HFFc6 (cell line): Measurements from ENCODE around the gene TENM4. TPM values are rescaled to one million over a fixed set of nuclear protein-coding genes. Genes with fewer than 3 reads are reported as not detected.

Experiments
- DNase-seq: peaks from one replicate; pipeline ENCODE4 v3.0.0-alpha.2; 2018
- H3K27ac Mint-ChIP-seq: 2 replicates; pipeline ENCODE4 v1.8.0; 2020; ENCODE audit warnings: mild to moderate bottlenecking, mixed read lengths
- H3K27me3 Mint-ChIP-seq: 2 replicates; pipeline ENCODE4 v1.8.0; 2021; ENCODE audit warnings: mild to moderate bottlenecking, moderate library complexity, mixed read lengths; ENCODE audit not compliant: insufficient read depth
- H3K36me3 Mint-ChIP-seq: 2 replicates; pipeline ENCODE4 v1.8.0; 2021; ENCODE audit warnings: low read depth, mixed read lengths
- H3K4me1 Mint-ChIP-seq: 2 replicates; pipeline ENCODE4 v1.8.0; 2020; ENCODE audit warnings: low read depth, mixed read lengths
- H3K4me3 Mint-ChIP-seq: 2 replicates; pipeline ENCODE4 v1.8.0; 2020; ENCODE audit warnings: mild to moderate bottlenecking, moderate library complexity, mixed read lengths
- H3K9me3 Mint-ChIP-seq: 2 replicates; pipeline ENCODE4 v1.8.0; 2020; ENCODE audit warnings: mild to moderate bottlenecking, mixed read lengths
- total RNA-seq, 6 experiments: library from RNA; stranded (reverse); fragmentation: NEBNext Ultra II Directional; extraction: Animal tissue kit (Norgen Biotek cat#: 25700); gene quantifications; 2 replicates in 1 of 6; 3 replicates in 5 of 6; pipeline ENCODE4 v1.2.3, GENCODE V29; 2021
- TF ChIP-seq, protein P1 (sequence below): fragments of 200-600 bp; sonication (generic); IDR thresholded peaks from 2 replicates; pipeline ENCODE4 v1.5.0; 2021; ENCODE audit warnings: antibody characterized with exemption, mild to moderate bottlenecking

Gene TENM4
- total RNA-seq, 6 experiments from 2014 or later = 20.9 to 45.5 (median 26.5) TPM

DNA sequence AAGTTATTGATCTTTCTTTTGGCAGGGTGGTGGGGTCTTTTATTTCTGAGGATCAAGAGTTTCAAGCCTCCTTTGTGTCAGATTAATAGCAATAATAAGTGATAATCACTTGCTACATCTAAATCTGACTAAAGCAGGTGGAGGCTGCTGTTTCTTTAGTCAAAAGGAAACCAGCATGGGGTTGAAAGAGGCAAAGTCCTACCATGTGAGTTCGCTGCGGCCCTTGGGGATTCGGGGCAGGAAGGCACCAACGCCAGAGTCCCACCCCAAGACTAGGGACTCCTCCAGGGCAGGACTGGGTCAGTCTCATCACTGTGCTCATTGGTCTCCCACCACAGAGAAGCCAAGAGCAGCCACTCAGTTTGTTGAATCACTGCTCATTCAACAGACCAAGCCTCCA lies 73.0 kb downstream of the TENM4 start:
- TF ChIP-seq, protein P1, sequence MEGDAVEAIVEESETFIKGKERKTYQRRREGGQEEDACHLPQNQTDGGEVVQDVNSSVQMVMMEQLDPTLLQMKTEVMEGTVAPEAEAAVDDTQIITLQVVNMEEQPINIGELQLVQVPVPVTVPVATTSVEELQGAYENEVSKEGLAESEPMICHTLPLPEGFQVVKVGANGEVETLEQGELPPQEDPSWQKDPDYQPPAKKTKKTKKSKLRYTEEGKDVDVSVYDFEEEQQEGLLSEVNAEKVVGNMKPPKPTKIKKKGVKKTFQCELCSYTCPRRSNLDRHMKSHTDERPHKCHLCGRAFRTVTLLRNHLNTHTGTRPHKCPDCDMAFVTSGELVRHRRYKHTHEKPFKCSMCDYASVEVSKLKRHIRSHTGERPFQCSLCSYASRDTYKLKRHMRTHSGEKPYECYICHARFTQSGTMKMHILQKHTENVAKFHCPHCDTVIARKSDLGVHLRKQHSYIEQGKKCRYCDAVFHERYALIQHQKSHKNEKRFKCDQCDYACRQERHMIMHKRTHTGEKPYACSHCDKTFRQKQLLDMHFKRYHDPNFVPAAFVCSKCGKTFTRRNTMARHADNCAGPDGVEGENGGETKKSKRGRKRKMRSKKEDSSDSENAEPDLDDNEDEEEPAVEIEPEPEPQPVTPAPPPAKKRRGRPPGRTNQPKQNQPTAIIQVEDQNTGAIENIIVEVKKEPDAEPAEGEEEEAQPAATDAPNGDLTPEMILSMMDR = no peak
- H3K4me3 Mint-ChIP-seq = no peak overlapping the region
- no peaks in the 10 kb centered on the region for H3K27me3 Mint-ChIP-seq
- no peaks in the 10 kb centered on the region for H3K36me3 Mint-ChIP-seq
- H3K9me3 Mint-ChIP-seq = no peaks in the 10 kb centered on the region
- peaks cover 24% of the 10 kb centered on the region for H3K4me1 Mint-ChIP-seq
- H3K27ac Mint-ChIP-seq = no peak overlapping the region
- DNase-seq = no peak

DNA sequence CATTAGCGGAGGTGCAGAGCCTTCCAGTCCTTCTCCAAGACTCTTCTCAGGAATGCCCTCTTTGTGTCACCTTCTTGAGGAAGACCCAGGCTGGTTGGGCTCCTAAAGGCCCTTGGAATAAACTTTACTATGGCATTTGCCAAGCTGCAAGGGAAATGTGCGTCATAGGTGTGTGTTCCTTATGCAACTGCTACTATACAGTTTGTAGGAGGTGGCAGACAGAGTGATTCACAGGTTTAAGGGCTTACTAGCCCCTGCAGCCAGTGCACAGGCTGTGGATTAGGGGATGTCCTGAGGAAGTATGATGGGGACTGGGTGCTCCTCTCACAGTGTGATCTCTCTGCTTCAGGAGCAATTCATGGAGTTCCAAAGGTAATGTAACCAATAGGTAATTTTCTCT lies 74.6 kb downstream of the TENM4 start:
- H3K27me3 Mint-ChIP-seq = no peaks in the 10 kb centered on the region
- DNase-seq = no peak
- H3K27ac Mint-ChIP-seq = no peak overlapping the region
- H3K4me3 Mint-ChIP-seq = no peak overlapping the region
- no peaks in the 10 kb centered on the region for H3K9me3 Mint-ChIP-seq
- H3K36me3 Mint-ChIP-seq = no peaks in the 10 kb centered on the region
- TF ChIP-seq, protein P1 = no peak
- H3K4me1 Mint-ChIP-seq = peaks cover 17% of the 10 kb centered on the region

DNA sequence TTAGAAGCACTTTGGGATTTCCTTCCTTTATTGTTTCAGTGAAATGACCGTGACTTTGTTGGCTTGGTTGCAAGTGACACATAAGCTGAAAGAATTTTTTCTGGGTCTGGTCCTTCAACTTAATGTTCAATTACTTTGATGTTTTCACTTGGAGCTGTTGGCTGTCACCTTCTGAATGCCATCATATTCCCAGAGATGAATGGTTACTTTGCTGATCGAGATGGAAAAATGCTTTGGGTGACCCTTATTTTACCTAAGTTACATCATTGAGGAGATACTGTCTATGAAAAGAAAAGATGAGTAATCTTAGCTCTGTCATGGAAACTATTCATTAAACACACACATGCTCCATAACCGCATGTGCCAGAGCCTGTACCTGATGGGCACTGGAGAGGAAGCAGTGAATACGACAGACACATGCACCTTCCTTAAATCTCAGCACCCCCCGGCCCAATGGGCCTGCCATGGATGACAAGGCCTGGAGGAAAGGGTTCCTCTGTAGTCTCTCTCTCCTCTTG lies 76.9 kb downstream of the TENM4 start:
- Mint-ChIP-seq H3K4me3 (no peak overlapping the region), H3K4me1 (peaks cover 14% of the 10 kb centered on the region), H3K27ac (no peak overlapping the region), H3K27me3 (no peaks in the 10 kb centered on the region), H3K36me3 (no peaks in the 10 kb centered on the region), H3K9me3 (no peaks in the 10 kb centered on the region)
- no peak for DNase-seq
- TF ChIP-seq, protein P1 = no peak

DNA sequence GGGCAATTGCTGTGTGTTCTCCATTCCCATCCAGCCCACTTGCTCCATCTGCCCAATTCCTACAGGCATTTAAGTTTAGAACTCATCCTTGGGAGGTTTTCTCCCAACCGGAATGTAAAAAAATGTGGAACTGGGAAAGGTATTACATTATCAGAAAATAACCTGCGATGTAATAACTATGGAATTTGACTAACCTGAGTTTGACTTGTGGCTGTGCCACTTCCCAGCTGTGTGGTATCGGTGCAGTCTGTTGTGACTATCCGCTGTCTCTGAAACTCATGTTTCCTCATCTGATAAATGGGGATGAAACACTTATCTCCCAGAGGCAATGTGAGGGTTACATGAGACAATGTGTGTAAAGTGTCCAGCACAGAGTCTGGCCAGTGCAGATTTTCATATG lies 77.6 kb downstream of the TENM4 start:
- Mint-ChIP-seq H3K27me3 (no peaks in the 10 kb centered on the region), H3K4me1 (peaks cover 14% of the 10 kb centered on the region), H3K27ac (no peak overlapping the region), H3K9me3 (no peaks in the 10 kb centered on the region), H3K36me3 (no peaks in the 10 kb centered on the region), H3K4me3 (no peak overlapping the region)
- no peak for DNase-seq
- TF ChIP-seq, protein P1 = no peak

DNA sequence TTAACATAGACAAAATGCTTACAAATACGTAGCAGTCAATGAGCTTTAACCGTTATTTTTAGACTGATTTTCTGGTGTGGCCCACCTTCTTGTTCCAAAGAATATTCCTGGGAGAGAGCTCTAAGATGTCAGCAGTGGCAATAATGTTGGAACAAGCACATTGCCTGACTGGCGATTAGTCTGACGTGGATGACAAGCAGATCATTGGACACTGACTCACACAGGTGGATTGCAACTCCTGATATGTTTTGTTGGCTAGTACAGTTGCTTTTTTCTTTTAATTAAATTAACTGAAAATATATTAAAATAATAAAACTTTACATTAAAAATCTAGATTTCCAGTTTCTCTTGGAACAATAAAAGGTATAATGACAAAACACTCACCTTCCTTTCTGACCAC lies 78.0 kb downstream of the TENM4 start:
- TF ChIP-seq, protein P1 = no peak
- Mint-ChIP-seq H3K4me1 (peaks cover 14% of the 10 kb centered on the region), H3K9me3 (no peaks in the 10 kb centered on the region), H3K27ac (no peak overlapping the region), H3K4me3 (no peak overlapping the region), H3K36me3 (no peaks in the 10 kb centered on the region), H3K27me3 (no peaks in the 10 kb centered on the region)
- no peak for DNase-seq
